RWPE2 (cell line): ENCODE measurements around the gene SLAIN2.
"Not testable (repeated sequence)": the region's sequence is repeated elsewhere in the genome, so short reads cannot be mapped to it uniquely, and the experiment has no call there.

Experiments used
- ATAC-seq: fragments of 200-7000 bp; cut with Tn5 transposase; 3 replicates; pipeline ENCODE4 v1.9.1; 2021; ENCODE audit warnings: low read depth
- DNase-seq: peaks from one replicate; pipeline ENCODE4 v3.0.0-alpha.2; 2020; ENCODE audit warnings: low spot score
- H3K27ac ChIP-seq: fragments of 450-650 bp; 2 replicates; pipeline ENCODE4 v1.5.1; 2017; ENCODE audit warnings: mild to moderate bottlenecking; ENCODE audit not compliant: poor library complexity, severe bottlenecking
- H3K27me3 ChIP-seq: fragments of 250-450 bp; sonication (Bioruptor Pico); 2 replicates; pipeline ENCODE4 v1.5.1; 2021; ENCODE audit warnings: mild to moderate bottlenecking, moderate library complexity; ENCODE audit not compliant: insufficient read depth, poor library complexity, severe bottlenecking
- H3K36me3 ChIP-seq: fragments of 250-450 bp; sonication (Bioruptor Pico); 2 replicates; pipeline ENCODE4 v1.5.1; 2020; ENCODE audit warnings: low read depth, mild to moderate bottlenecking, moderate library complexity
- H3K4me1 ChIP-seq: fragments of 250-450 bp; sonication (Bioruptor Pico); 2 replicates; pipeline ENCODE4 v1.5.1; 2021; ENCODE audit warnings: mild to moderate bottlenecking, moderate library complexity; ENCODE audit not compliant: insufficient read depth, poor library complexity, severe bottlenecking
- H3K4me3 ChIP-seq: fragments of 250-450 bp; sonication (Bioruptor Pico); 2 replicates; pipeline ENCODE4 v1.5.1; 2021; ENCODE audit warnings: mild to moderate bottlenecking, moderate library complexity; ENCODE audit not compliant: severe bottlenecking
- H3K9me3 ChIP-seq: fragments of 250-450 bp; sonication (Bioruptor Pico); 2 replicates; pipeline ENCODE4 v1.5.1; 2021; ENCODE audit warnings: mild to moderate bottlenecking, moderate library complexity; ENCODE audit not compliant: severe bottlenecking
- TF ChIP-seq, protein P1 (sequence below): fragments of 450-650 bp; IDR thresholded peaks from one replicate; pipeline ENCODE4 v1.5.1; 2017; ENCODE audit warnings: mild to moderate bottlenecking, moderate library complexity; ENCODE audit not compliant: poor library complexity, severe bottlenecking

SLAIN2 gene

DNA sequence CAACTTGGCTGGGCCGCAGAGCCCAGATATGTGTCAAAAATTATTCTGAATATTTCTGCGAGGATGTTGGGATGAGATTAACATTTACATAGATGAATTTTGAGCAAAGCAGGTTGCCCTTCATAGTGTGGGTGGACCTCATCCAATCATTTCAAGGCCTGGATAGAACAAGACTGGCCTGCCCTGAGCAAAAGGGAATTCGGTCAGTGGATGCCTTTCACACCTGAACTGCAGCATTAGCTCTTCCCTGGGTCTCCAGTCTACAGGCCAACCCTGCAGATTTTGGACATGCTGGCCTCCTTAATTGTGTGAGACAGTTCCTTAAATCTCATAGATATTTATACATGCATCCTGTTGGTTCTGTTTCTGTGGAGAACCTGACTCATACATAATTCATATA lies 109.4 kb downstream of the SLAIN2 start:
- Histone ChIP-seq H3K4me1 (no peaks in the 10 kb centered on the region), H3K9me3 (no peaks in the 10 kb centered on the region), H3K27me3 (no peaks in the 10 kb centered on the region), H3K4me3 (no peak overlapping the region), H3K36me3 (no peaks in the 10 kb centered on the region), H3K27ac (no peak overlapping the region)
- no peak for DNase-seq
- TF ChIP-seq, protein P1, sequence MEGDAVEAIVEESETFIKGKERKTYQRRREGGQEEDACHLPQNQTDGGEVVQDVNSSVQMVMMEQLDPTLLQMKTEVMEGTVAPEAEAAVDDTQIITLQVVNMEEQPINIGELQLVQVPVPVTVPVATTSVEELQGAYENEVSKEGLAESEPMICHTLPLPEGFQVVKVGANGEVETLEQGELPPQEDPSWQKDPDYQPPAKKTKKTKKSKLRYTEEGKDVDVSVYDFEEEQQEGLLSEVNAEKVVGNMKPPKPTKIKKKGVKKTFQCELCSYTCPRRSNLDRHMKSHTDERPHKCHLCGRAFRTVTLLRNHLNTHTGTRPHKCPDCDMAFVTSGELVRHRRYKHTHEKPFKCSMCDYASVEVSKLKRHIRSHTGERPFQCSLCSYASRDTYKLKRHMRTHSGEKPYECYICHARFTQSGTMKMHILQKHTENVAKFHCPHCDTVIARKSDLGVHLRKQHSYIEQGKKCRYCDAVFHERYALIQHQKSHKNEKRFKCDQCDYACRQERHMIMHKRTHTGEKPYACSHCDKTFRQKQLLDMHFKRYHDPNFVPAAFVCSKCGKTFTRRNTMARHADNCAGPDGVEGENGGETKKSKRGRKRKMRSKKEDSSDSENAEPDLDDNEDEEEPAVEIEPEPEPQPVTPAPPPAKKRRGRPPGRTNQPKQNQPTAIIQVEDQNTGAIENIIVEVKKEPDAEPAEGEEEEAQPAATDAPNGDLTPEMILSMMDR: no peak
- no peak for ATAC-seq

DNA sequence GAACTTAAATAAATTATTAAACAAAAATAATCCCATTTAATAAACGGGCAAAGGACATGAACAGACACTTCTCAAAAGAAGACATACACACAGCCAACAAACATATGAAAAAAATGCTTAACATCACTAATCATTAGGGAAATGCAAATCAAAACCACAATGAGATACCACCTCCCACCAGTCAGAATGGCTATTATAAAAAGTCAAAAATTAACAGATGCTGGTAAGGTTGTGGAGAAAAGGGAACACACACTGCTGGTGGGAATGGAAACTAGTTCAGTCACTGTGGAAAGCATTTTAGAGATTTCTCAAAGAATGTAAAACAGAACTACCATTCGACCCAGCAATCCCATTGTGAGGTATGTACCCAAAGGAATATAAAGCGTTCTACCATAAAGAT lies 110.3 kb downstream of the SLAIN2 start:
- not testable (repeated sequence) for H3K27me3 ChIP-seq, H3K9me3 ChIP-seq, H3K4me1 ChIP-seq, ATAC-seq, H3K36me3 ChIP-seq, H3K4me3 ChIP-seq, H3K27ac ChIP-seq, DNase-seq

DNA sequence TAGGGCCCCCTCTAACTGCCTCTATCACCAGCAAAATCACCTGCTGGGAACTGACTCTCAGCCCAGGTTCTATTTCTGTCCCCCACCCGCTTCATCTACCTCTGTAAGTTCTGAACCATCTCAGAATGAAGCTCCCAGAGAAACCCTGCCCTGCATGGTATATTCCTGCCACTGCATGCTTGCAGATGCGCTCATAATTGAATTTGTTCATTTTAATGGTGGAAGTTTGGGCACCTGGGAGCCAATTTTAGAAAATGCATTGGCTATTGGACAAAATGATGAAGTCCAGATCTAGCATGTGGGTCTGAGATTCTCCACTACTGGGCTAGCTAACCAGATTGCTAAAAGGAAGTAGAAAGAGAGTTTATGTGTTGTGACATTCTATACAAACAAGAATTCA lies 113.3 kb downstream of the SLAIN2 start:
- no peaks in the 10 kb centered on the region for H3K36me3 ChIP-seq
- no peak for DNase-seq
- no peak for ATAC-seq
- H3K4me1 ChIP-seq: no peaks in the 10 kb centered on the region
- TF ChIP-seq, protein P1: no peak
- H3K27me3 ChIP-seq: no peaks in the 10 kb centered on the region
- H3K4me3 ChIP-seq: no peak overlapping the region
- no peaks in the 10 kb centered on the region for H3K9me3 ChIP-seq
- no peak overlapping the region for H3K27ac ChIP-seq

DNA sequence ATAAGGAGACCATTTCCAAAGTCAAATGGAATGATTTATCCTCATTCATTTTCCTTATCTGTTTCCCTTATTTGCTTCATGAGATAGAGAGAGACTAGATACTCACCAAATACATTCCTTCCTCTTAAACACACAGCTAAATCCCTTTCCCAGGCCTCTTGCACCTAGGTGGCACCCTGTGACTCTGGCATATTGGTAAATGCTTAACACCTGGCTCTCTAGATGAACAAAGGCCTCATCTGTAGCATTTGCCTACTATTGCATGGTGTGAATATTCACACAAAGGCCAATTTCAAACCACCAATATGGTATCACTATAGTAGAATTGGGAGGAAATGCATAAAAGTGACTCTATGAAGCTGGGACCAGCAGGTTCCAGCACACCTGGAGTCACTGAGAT lies 119.7 kb downstream of the SLAIN2 start:
- Histone ChIP-seq H3K36me3 (no peaks in the 10 kb centered on the region), H3K4me3 (no peak overlapping the region), H3K27me3 (no peaks in the 10 kb centered on the region), H3K9me3 (no peaks in the 10 kb centered on the region), H3K27ac (no peak overlapping the region), H3K4me1 (no peaks in the 10 kb centered on the region)
- DNase-seq (no peak), ATAC-seq (no peak)
- TF ChIP-seq, protein P1: no peak

DNA sequence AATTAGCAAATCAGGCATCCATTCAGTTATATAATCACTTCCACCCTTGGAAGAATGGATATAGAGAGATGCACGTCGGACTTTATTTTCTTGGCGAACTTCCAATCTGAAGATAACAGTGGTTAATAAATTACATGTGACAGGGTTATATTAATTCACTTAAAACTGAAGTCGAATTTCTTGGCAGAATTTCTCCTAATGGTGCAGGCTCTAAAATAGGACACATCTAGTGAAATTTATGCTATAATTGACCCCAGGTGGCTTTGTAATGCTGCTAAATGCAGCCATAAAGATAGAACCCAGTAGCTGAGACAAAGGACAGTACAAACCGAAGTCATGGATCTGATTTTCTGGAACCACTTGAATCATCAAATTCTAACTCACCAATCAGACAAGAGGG lies 121.0 kb downstream of the SLAIN2 start:
- ATAC-seq (no peak), DNase-seq (no peak)

More for the DNA sequence above, 121.0 kb downstream of the SLAIN2 start:
- no peaks in the 10 kb centered on the region for H3K36me3 ChIP-seq
- no peaks in the 10 kb centered on the region for H3K9me3 ChIP-seq
- TF ChIP-seq, protein P1: no peak
- no peak overlapping the region for H3K27ac ChIP-seq
- H3K4me1 ChIP-seq: no peaks in the 10 kb centered on the region
- no peak overlapping the region for H3K4me3 ChIP-seq
- no peaks in the 10 kb centered on the region for H3K27me3 ChIP-seq
